Panc1 (cell line): ENCODE data around the gene ACOT8. TPM values are rescaled to one million over a fixed set of nuclear protein-coding genes. Genes with fewer than 3 reads are reported as not detected.

Experiments used
- ATAC-seq: fragments of 200-7000 bp; cut with Tn5 transposase; 2 replicates; pipeline ENCODE4 v1.9.1; 2020; ENCODE audit warnings: mild to moderate bottlenecking, moderate library complexity
- BruUV-seq: library from RNA; stranded (reverse); fragments of 400-500 nt; replicated peaks from 2 replicates; lab custom pipeline; 2021; lab: Mats Ljungman, UMichigan
- CTCF ChIA-PET: fragments of 300-600 bp; sonication (Branson Sonifier 250); formaldehyde crosslinking; loops from one replicate; lab custom pipeline; 2022; ENCODE audit warnings: antibody characterized with exemption; lab: Charles Lee
- POLR2A ChIA-PET: fragments of 300-600 bp; sonication (Branson Sonifier 250); formaldehyde crosslinking; loops from one replicate; lab custom pipeline; 2022; ENCODE audit warnings: antibody characterized with exemption; lab: Charles Lee
- DNase-seq: peaks from one replicate; pipeline ENCODE4 v3.0.0-alpha.2; 2010; ENCODE audit warnings: low read depth, low spot score
- H3K27ac ChIP-seq: 2 replicates; pipeline ENCODE4 v1.5.1; 2011; ENCODE audit warnings: mild to moderate bottlenecking, low read length, inconsistent platforms
- H3K27me3 ChIP-seq: fragments of 200-500 bp; sonication (Bioruptor generic); 2 replicates; pipeline ENCODE4 v1.6.0; 2014; ENCODE audit warnings: low read length, inconsistent platforms; ENCODE audit not compliant: control insufficient read depth, insufficient read depth
- H3K36me3 ChIP-seq: fragments of 200-500 bp; sonication (Bioruptor generic); 2 replicates; pipeline ENCODE4 v1.5.1; 2014; ENCODE audit warnings: inconsistent platforms, mild to moderate bottlenecking, low read length, moderate library complexity; ENCODE audit not compliant: control insufficient read depth, insufficient read depth
- H3K4me1 ChIP-seq: 2 replicates; pipeline ENCODE4 v1.5.1; 2011; ENCODE audit warnings: inconsistent platforms, mild to moderate bottlenecking, low read length, moderate library complexity; ENCODE audit not compliant: control insufficient read depth, insufficient read depth
- H3K4me3 ChIP-seq, 2 experiments: 2 replicates each; pipeline ENCODE4 v1.5.1; 2011 to 2012; ENCODE audit warnings: low read depth in 2 of 2, low read length in 2 of 2, mild to moderate bottlenecking in 2 of 2, inconsistent platforms in 1 of 2, moderate library complexity in 1 of 2
- H3K9me3 ChIP-seq: fragments of 200-500 bp; sonication (Bioruptor generic); 2 replicates; pipeline ENCODE4 v1.5.1; 2014; ENCODE audit warnings: low read depth, mild to moderate bottlenecking, inconsistent platforms, low read length, moderate library complexity; ENCODE audit not compliant: control insufficient read depth, insufficient read depth
- POLR2AphosphoS5 ChIP-seq: IDR thresholded peaks from 2 replicates; pipeline ENCODE4 v1.6.1; 2012; ENCODE audit warnings: mild to moderate bottlenecking, low read depth, low read length, moderate library complexity
- SIN3A ChIP-seq: IDR thresholded peaks from 2 replicates; pipeline ENCODE4 v1.6.1; 2012; ENCODE audit warnings: low read depth, mild to moderate bottlenecking, low read length, moderate library complexity, borderline replicate concordance; ENCODE audit not compliant: insufficient read depth
- TCF7L2 ChIP-seq: IDR thresholded peaks from 2 replicates; pipeline ENCODE4 v1.6.1; 2011; ENCODE audit warnings: mild to moderate bottlenecking, low read depth, low read length, inconsistent platforms
- in situ Hi-C: cut with HindIII; loops from 2 replicates; pipeline ENCODE4 v1.10.0; 2016; ENCODE audit warnings: low sequenced_read_pairs, low pct_unique_long_range_greater_than_20kb
- intact Hi-C: fragments of 100-400 bp; cut with micrococcal nuclease; formaldehyde crosslinking; loops from one replicate; pipeline ENCODE4 v1.10.0; 2022; ENCODE audit not compliant: unreplicated experiment
- total RNA-seq: library from RNA; stranded (reverse); gene quantifications from one replicate; pipeline ENCODE4 v1.2.1, GENCODE V29; 2021; ENCODE audit not compliant: unreplicated experiment
- TF ChIP-seq, protein P1 (sequence below): fragments of 450-650 bp; IDR thresholded peaks from 2 replicates; pipeline ENCODE4 v1.5.1; 2017; ENCODE audit warnings: mild to moderate bottlenecking
- TF ChIP-seq, protein P2 (sequence below), 2 experiments: IDR thresholded peaks; 2 replicates each; pipeline ENCODE4 v1.6.1; 2011 to 2012; ENCODE audit warnings: low read depth in 2 of 2, control low read depth in 1 of 2, low read length in 1 of 2, mild to moderate bottlenecking in 1 of 2, moderate library complexity in 1 of 2; ENCODE audit not compliant: insufficient read depth in 1 of 2

ACOT8 gene
- total RNA-seq, 1 experiment from 2014 or later: 21.1 TPM

DNA sequence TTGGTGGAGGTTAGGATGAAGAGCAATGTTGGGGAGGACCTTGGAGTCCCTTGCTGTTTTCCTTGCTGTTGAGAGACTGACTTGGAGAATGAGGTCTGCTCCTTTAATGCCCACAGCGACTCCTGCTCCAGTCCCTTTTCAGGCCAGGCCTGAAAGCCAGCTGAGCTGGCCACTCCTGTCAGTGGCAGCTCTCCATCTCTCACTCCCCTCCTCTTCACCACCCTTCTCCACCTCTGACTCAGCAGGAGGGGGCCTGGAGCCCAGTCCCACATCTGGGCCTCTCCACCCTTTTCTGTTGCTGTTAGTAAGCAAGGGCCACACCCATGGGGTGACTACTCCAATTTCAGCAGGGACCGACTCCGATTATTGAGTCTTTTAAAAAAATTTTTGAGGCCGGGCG is 21.4 kb downstream of the ACOT8 start:
- H3K4me1 ChIP-seq: peaks cover 17% of the 10 kb centered on the region
- no peak for DNase-seq
- intact Hi-C loops: no loop called here
- no peaks in the 10 kb centered on the region for H3K9me3 ChIP-seq
- in situ Hi-C loops: no loop called here
- no peak overlapping the region for H3K27ac ChIP-seq
- ChIA-PET CTCF (no interaction called here), POLR2A (no interaction called here)
- TF ChIP-seq, protein P1, sequence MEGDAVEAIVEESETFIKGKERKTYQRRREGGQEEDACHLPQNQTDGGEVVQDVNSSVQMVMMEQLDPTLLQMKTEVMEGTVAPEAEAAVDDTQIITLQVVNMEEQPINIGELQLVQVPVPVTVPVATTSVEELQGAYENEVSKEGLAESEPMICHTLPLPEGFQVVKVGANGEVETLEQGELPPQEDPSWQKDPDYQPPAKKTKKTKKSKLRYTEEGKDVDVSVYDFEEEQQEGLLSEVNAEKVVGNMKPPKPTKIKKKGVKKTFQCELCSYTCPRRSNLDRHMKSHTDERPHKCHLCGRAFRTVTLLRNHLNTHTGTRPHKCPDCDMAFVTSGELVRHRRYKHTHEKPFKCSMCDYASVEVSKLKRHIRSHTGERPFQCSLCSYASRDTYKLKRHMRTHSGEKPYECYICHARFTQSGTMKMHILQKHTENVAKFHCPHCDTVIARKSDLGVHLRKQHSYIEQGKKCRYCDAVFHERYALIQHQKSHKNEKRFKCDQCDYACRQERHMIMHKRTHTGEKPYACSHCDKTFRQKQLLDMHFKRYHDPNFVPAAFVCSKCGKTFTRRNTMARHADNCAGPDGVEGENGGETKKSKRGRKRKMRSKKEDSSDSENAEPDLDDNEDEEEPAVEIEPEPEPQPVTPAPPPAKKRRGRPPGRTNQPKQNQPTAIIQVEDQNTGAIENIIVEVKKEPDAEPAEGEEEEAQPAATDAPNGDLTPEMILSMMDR: no peak
- TF ChIP-seq TCF7L2 (no peak), SIN3A (no peak), POLR2AphosphoS5 (no peak)
- TF ChIP-seq, protein P2, sequence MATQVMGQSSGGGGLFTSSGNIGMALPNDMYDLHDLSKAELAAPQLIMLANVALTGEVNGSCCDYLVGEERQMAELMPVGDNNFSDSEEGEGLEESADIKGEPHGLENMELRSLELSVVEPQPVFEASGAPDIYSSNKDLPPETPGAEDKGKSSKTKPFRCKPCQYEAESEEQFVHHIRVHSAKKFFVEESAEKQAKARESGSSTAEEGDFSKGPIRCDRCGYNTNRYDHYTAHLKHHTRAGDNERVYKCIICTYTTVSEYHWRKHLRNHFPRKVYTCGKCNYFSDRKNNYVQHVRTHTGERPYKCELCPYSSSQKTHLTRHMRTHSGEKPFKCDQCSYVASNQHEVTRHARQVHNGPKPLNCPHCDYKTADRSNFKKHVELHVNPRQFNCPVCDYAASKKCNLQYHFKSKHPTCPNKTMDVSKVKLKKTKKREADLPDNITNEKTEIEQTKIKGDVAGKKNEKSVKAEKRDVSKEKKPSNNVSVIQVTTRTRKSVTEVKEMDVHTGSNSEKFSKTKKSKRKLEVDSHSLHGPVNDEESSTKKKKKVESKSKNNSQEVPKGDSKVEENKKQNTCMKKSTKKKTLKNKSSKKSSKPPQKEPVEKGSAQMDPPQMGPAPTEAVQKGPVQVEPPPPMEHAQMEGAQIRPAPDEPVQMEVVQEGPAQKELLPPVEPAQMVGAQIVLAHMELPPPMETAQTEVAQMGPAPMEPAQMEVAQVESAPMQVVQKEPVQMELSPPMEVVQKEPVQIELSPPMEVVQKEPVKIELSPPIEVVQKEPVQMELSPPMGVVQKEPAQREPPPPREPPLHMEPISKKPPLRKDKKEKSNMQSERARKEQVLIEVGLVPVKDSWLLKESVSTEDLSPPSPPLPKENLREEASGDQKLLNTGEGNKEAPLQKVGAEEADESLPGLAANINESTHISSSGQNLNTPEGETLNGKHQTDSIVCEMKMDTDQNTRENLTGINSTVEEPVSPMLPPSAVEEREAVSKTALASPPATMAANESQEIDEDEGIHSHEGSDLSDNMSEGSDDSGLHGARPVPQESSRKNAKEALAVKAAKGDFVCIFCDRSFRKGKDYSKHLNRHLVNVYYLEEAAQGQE (IDR thresholded peaks at IDR 0.05; ENCODE audit: insufficient read depth in 1 of 2, low read depth in 2 of 2, low read length in 1 of 2): no peak
- H3K36me3 ChIP-seq: no peaks in the 10 kb centered on the region; the same call in 1 of the 2 replicates
- no peak for ATAC-seq
- no TSS peak for BruUV-seq
- peak overlapping the region in 1 of 2 experiments; percentile 65; a peak in 2 of 4 replicates for H3K4me3 ChIP-seq
- H3K27me3 ChIP-seq: no peaks in the 10 kb centered on the region

DNA sequence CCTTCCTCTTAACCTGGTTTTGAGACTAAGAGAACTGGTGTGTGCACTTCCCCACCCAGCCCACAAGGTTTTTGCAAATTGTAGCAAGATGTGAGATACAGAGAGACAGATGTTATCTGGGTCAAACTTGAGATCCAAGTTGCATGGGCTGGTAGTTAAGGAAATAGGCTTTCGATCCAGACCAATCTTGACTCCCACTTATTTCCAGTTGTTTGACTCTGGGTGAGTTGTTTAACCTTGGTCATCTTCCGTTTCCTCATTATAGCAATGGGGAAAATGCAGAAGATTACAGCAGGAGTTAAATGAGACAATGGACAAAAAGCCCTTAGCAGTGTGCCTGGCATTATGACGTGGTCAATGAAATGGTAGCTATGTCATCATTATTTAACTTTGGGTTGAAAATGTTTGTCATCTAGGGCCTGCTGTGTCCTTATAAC is 21.8 kb downstream of the ACOT8 start:
- no peak for DNase-seq
- CTCF ChIA-PET: no interaction called here
- ATAC-seq: no peak
- Histone ChIP-seq H3K27ac (no peak overlapping the region; the same call in 1 of the 2 replicates), H3K36me3 (no peaks in the 10 kb centered on the region; the same call in 1 of the 2 replicates), H3K9me3 (no peaks in the 10 kb centered on the region), H3K4me3 (peak overlapping the region in 1 of 2 experiments; percentile 65), H3K27me3 (no peaks in the 10 kb centered on the region), H3K4me1 (peaks cover 17% of the 10 kb centered on the region)
- TF ChIP-seq SIN3A (no peak), POLR2AphosphoS5 (no peak), TCF7L2 (no peak)
- TF ChIP-seq, protein P1: no peak
- TF ChIP-seq, protein P2 (IDR thresholded peaks at IDR 0.05; ENCODE audit: insufficient read depth in 1 of 2, low read depth in 2 of 2, low read length in 1 of 2): no peak
- BruUV-seq: no TSS peak
- in situ Hi-C loops (no loop called here), intact Hi-C loops (no loop called here)
- POLR2A ChIA-PET: no interaction called here
